HEK293 (cell line): Measurements from ENCODE around the gene CDC14B.

ENCODE experiments used
- CTCF ChIA-PET: fragments of 350-600 bp; formaldehyde crosslinking; extraction: SDS; loops from one replicate; lab custom pipeline; 2021; ENCODE audit warnings: antibody characterized with exemption; lab: Yijun Ruan, JAX
- POLR2A ChIA-PET: fragments of 300-600 bp; formaldehyde crosslinking; extraction: SDS; loops from one replicate; lab custom pipeline; 2020; ENCODE audit warnings: antibody characterized with exemption, inconsistent platforms; lab: Yijun Ruan, JAX
- H3K27ac ChIP-seq: fragments of 200-500 bp; sonication (Bioruptor generic); 2 replicates; pipeline ENCODE4 v1.5.1; 2014; ENCODE audit warnings: low read depth, low read length, control low read depth, inconsistent platforms; ENCODE audit errors: extremely low read depth
- H3K36me3 ChIP-seq, 2 experiments: fragments of 200-500 bp in 1 of 2; sonication (Bioruptor generic) in 1 of 2; 1 replicate in 1 of 2; 2 replicates in 1 of 2; pipeline ENCODE4 v1.5.1; 2014 to 2017; ENCODE audit warnings: inconsistent platforms in 2 of 2, low read length in 2 of 2; ENCODE audit not compliant: control insufficient read depth in 2 of 2, insufficient read depth in 1 of 2
- H3K4me1 ChIP-seq: fragments of 200-500 bp; sonication (Bioruptor generic); 2 replicates; pipeline ENCODE4 v1.5.1; 2014; ENCODE audit warnings: mild to moderate bottlenecking, low read length, inconsistent platforms; ENCODE audit not compliant: control insufficient read depth, insufficient read depth
- H3K4me3 ChIP-seq: 2 replicates; pipeline ENCODE4 v1.5.1; 2011; ENCODE audit warnings: low read depth, mild to moderate bottlenecking, control low read depth, low read length, moderate library complexity
- H3K9me3 ChIP-seq: fragments of 200-500 bp; sonication (Bioruptor generic); 2 replicates; pipeline ENCODE4 v1.5.1; 2014; ENCODE audit warnings: low read depth, low read length, inconsistent platforms; ENCODE audit not compliant: control insufficient read depth, insufficient read depth
- ELK4 ChIP-seq: IDR thresholded peaks from 2 replicates; pipeline ENCODE4 v1.6.1; 2011; ENCODE audit warnings: mild to moderate bottlenecking, low read depth, low read length, borderline replicate concordance
- GLIS2 ChIP-seq: fragments of 450-650 bp; formaldehyde crosslinking; IDR thresholded peaks from 2 replicates; pipeline ENCODE4 v1.5.1; 2016; ENCODE audit warnings: missing biosample characterization, missing genetic modification characterization
- INSM2 ChIP-seq: fragments of 450-650 bp; formaldehyde crosslinking; IDR thresholded peaks from 2 replicates; pipeline ENCODE4 v1.5.1; 2016; ENCODE audit warnings: missing biosample characterization, missing genetic modification characterization
- KLF10 ChIP-seq: fragments of 450-650 bp; IDR thresholded peaks from 2 replicates; pipeline ENCODE4 v1.5.1; 2018; ENCODE audit warnings: missing biosample characterization, mild to moderate bottlenecking, missing genetic modification characterization
- OSR2 ChIP-seq: fragments of 450-650 bp; formaldehyde crosslinking; IDR thresholded peaks from 2 replicates; pipeline ENCODE4 v1.5.1; 2016; ENCODE audit warnings: missing biosample characterization, missing genetic modification characterization
- PRDM6 ChIP-seq: fragments of 450-650 bp; formaldehyde crosslinking; IDR thresholded peaks from 2 replicates; pipeline ENCODE4 v1.5.1; 2017; ENCODE audit warnings: missing biosample characterization, missing genetic modification characterization
- SP7 ChIP-seq: fragments of 450-650 bp; formaldehyde crosslinking; IDR thresholded peaks from 2 replicates; pipeline ENCODE4 v1.5.1; 2016; ENCODE audit warnings: missing biosample characterization, missing genetic modification characterization
- ZBTB11 ChIP-seq: fragments of 450-650 bp; formaldehyde crosslinking; conservative IDR thresholded peaks from 2 replicates; pipeline ENCODE4 v1.5.1; 2016; ENCODE audit warnings: low read depth, missing biosample characterization, missing genetic modification characterization
- ZBTB21 ChIP-seq: fragments of 450-650 bp; formaldehyde crosslinking; IDR thresholded peaks from 2 replicates; pipeline ENCODE4 v1.5.1; 2017; ENCODE audit warnings: missing biosample characterization, missing genetic modification characterization
- ZBTB7A ChIP-seq: fragments of 450-650 bp; formaldehyde crosslinking; IDR thresholded peaks from 2 replicates; pipeline ENCODE4 v1.5.1; 2016; ENCODE audit warnings: low read depth, missing biosample characterization, missing genetic modification characterization
- ZFP41 ChIP-seq: fragments of 450-650 bp; formaldehyde crosslinking; IDR thresholded peaks from 2 replicates; pipeline ENCODE4 v1.5.1; 2016; ENCODE audit warnings: missing biosample characterization, missing genetic modification characterization, borderline replicate concordance
- ZNF18 ChIP-seq: fragments of 450-650 bp; formaldehyde crosslinking; IDR thresholded peaks from 2 replicates; pipeline ENCODE4 v1.5.1; 2016; ENCODE audit warnings: missing biosample characterization, missing genetic modification characterization
- ZNF391 ChIP-seq: fragments of 450-650 bp; formaldehyde crosslinking; IDR thresholded peaks from 2 replicates; pipeline ENCODE4 v1.5.1; 2016; ENCODE audit warnings: low read depth, missing biosample characterization, missing genetic modification characterization, borderline replicate concordance
- ZNF426 ChIP-seq: fragments of 450-650 bp; formaldehyde crosslinking; IDR thresholded peaks from 2 replicates; pipeline ENCODE4 v1.5.1; 2017; ENCODE audit warnings: missing biosample characterization, missing genetic modification characterization, mild to moderate bottlenecking, inconsistent platforms, moderate library complexity
- ZNF513 ChIP-seq: fragments of 450-650 bp; IDR thresholded peaks from 2 replicates; pipeline ENCODE4 v1.5.1; 2018; ENCODE audit warnings: missing biosample characterization, missing genetic modification characterization
- ZNF544 ChIP-seq: fragments of 450-650 bp; formaldehyde crosslinking; IDR thresholded peaks from 2 replicates; pipeline ENCODE4 v1.5.0; 2017; ENCODE audit warnings: missing biosample characterization, missing genetic modification characterization
- ZNF791 ChIP-seq: fragments of 450-650 bp; formaldehyde crosslinking; IDR thresholded peaks from 2 replicates; pipeline ENCODE4 v1.5.1; 2016; ENCODE audit warnings: missing biosample characterization, missing genetic modification characterization
- ZNF837 ChIP-seq: fragments of 450-650 bp; formaldehyde crosslinking; IDR thresholded peaks from 2 replicates; pipeline ENCODE4 v1.5.1; 2016; ENCODE audit warnings: missing biosample characterization, missing genetic modification characterization

CDC14B gene

GRCh38 chr9:96480736-96481135, 138.9 kb downstream of the CDC14B start (continued):
- TF ChIP-seq INSM2 (tag by site-specific recombination) (no peak), ZBTB21 (tag by site-specific recombination) (no peak), ZNF837 (no peak), KLF10 (tag by site-specific recombination) (no peak)

GRCh38 chr9:96478829-96479371, 140.7 kb downstream of the CDC14B start:
- Histone ChIP-seq H3K9me3 (no peaks in the 10 kb centered on the region), H3K4me1 (no peaks in the 10 kb centered on the region)
- CTCF ChIA-PET, result interaction anchor here (0.7 kb wide), 1 partner anchor 28 kb away, joined by 3 read pairs; no protein-coding TSS in a partner anchor

GRCh38 chr9:96476591-96476990, 143.1 kb downstream of the CDC14B start:
- H3K27ac ChIP-seq, result no peak overlapping the region
- H3K36me3 ChIP-seq, result peaks cover 0 to 40% of the 10 kb centered on the region in 2 experiments; a peak in 2 of 3 replicates
- no peaks in the 10 kb centered on the region for H3K4me1 ChIP-seq
- POLR2A ChIA-PET, result no interaction called here
- H3K9me3 ChIP-seq, result no peaks in the 10 kb centered on the region
- CTCF ChIA-PET, result interaction anchor here (0.6 to 0.7 kb wide), 2 partner anchors 16 to 779 kb away, joined by 3 read pairs; no protein-coding TSS in a partner anchor
- TF ChIP-seq ZNF791 (tag by site-specific recombination), result no peak
- no peak for TF ChIP-seq PRDM6 (tag by site-specific recombination)
- no peak for TF ChIP-seq ZBTB7A
- TF ChIP-seq ZNF391, result no peak
- H3K4me3 ChIP-seq, result no peak overlapping the region

More at GRCh38 chr9:96478829-96479371, 140.7 kb downstream of the CDC14B start:
- TF ChIP-seq ZNF18 (tag by site-specific recombination), result no peak
- H3K4me3 ChIP-seq, result no peak overlapping the region
- POLR2A ChIA-PET, result no interaction called here
- H3K27ac ChIP-seq, result no peak overlapping the region
- H3K36me3 ChIP-seq, result peaks cover 3 to 18% of the 10 kb centered on the region in 2 experiments; a peak in 2 of 3 replicates

- ChIA-PET POLR2A (no interaction called here), CTCF (no interaction called here)
- TF ChIP-seq ZBTB11 (tag by site-specific recombination) (no peak), GLIS2 (tag by site-specific recombination) (no peak), ZNF426 (tag by site-specific recombination) (no peak), ZNF544 (tag by site-specific recombination) (no peak), ZFP41 (no peak), OSR2 (no peak), ZNF513 (tag by site-specific recombination) (no peak), ELK4 (no peak), SP7 (no peak)
Observed at GRCh38 chr9:96476013-96476412, 143.6 kb downstream of the CDC14B start.

More at GRCh38 chr9:96476013-96476412, 143.6 kb downstream of the CDC14B start:
- Histone ChIP-seq H3K4me3 (no peak overlapping the region), H3K36me3 (peaks cover 0 to 45% of the 10 kb centered on the region in 2 experiments; a peak in 2 of 3 replicates), H3K27ac (no peak overlapping the region), H3K9me3 (no peaks in the 10 kb centered on the region), H3K4me1 (no peaks in the 10 kb centered on the region)
